H1 (cell line): ENCODE results near the gene ZNF423. TPM values are rescaled to one million over a fixed set of nuclear protein-coding genes. Genes with fewer than 3 reads are reported as not detected.

Experiments
- CTCF ChIA-PET: fragments of 300-600 bp; sonication (Branson Sonifier 250); formaldehyde crosslinking; loops from one replicate; lab custom pipeline; 2021; ENCODE audit not compliant: partially characterized antibody; lab: Charles Lee
- POLR2A ChIA-PET: fragments of 300-600 bp; sonication (Branson Sonifier 250); formaldehyde crosslinking; loops from one replicate; lab custom pipeline; 2021; ENCODE audit warnings: inconsistent platforms; ENCODE audit not compliant: partially characterized antibody; lab: Charles Lee
- DNase-seq, 2 experiments: peaks; one replicate each; pipeline versions ENCODE4 v3.0.0 to v3.0.0-alpha.2; 2010 to 2022; ENCODE audit warnings: low spot score in 2 of 2, low read depth in 1 of 2, mixed read lengths in 1 of 2
- FAIRE-seq: peaks from 2 replicates; lab custom pipeline; 2011; peaks lifted over from hg19 to GRCh38; lab: Jason Lieb, UNC
- H2AFZ ChIP-seq: 2 replicates; pipeline ENCODE4 v1.8.1; 2012; ENCODE audit warnings: low read length, inconsistent platforms
- H2AK5ac ChIP-seq: 2 replicates; pipeline ENCODE4 v1.6.1; 2013; ENCODE audit warnings: low read depth, low read length
- H2BK120ac ChIP-seq: replicated peaks from 2 replicates; pipeline ENCODE3; 2013; ENCODE audit warnings: low read depth, low read length, inconsistent platforms
- H2BK12ac ChIP-seq: 2 replicates; pipeline ENCODE4 v1.6.1; 2013; ENCODE audit warnings: low read depth, low read length
- H2BK15ac ChIP-seq: 2 replicates; pipeline ENCODE4 v1.6.1; 2013; ENCODE audit warnings: low read length
- H2BK20ac ChIP-seq: 2 replicates; pipeline ENCODE4 v1.6.1; 2013; ENCODE audit warnings: low read length
- H2BK5ac ChIP-seq: 2 replicates; pipeline ENCODE4 v1.6.1; 2013; ENCODE audit warnings: low read depth, low read length
- H3K14ac ChIP-seq: 2 replicates; pipeline ENCODE4 v1.6.1; 2013; ENCODE audit warnings: inconsistent platforms; ENCODE audit not compliant: insufficient read length
- H3K18ac ChIP-seq: 2 replicates; pipeline ENCODE4 v1.6.1; 2013; ENCODE audit warnings: low read length; ENCODE audit errors: extremely low read depth
- H3K23ac ChIP-seq: 2 replicates; pipeline ENCODE4 v1.6.1; 2013; ENCODE audit warnings: inconsistent platforms; ENCODE audit not compliant: insufficient read length
- H3K23me2 ChIP-seq: 2 replicates; pipeline ENCODE4 v1.6.1; 2013; ENCODE audit warnings: low read depth, low read length
- H3K27ac ChIP-seq: 2 replicates; pipeline ENCODE4 v1.6.1; 2011; ENCODE audit warnings: low read depth, low read length, inconsistent platforms
- H3K27me3 ChIP-seq, 4 experiments: replicated peaks in 1 of 4; 1 replicate in 1 of 4; 2 replicates in 3 of 4; pipeline versions ENCODE4 v1.6.1 to v1.8.1; 2011 to 2013; ENCODE audit warnings: low read length in 3 of 4, mild to moderate bottlenecking in 3 of 4, inconsistent platforms in 2 of 4, mixed read lengths in 2 of 4, moderate library complexity in 1 of 4; ENCODE audit not compliant: control insufficient read depth in 3 of 4, insufficient read depth in 3 of 4; ENCODE audit errors: extremely low read depth in 1 of 4
- H3K36me3 ChIP-seq, 4 experiments: 2 replicates each; pipeline versions ENCODE4 v1.6.1 to v1.8.1; 2011 to 2013; ENCODE audit warnings: mild to moderate bottlenecking in 4 of 4, low read length in 3 of 4, moderate library complexity in 2 of 4, control low read depth in 1 of 4, inconsistent platforms in 1 of 4; ENCODE audit not compliant: insufficient read depth in 4 of 4, control insufficient read depth in 2 of 4
- H3K4ac ChIP-seq: replicated peaks from 2 replicates; pipeline ENCODE3; 2013; ENCODE audit warnings: low read length, low read depth, mixed read lengths, inconsistent platforms; ENCODE audit not compliant: insufficient read length
- H3K4me1 ChIP-seq, 4 experiments: replicated peaks in 1 of 4; 1 replicate in 1 of 4; 2 replicates in 3 of 4; pipeline versions ENCODE4 v1.6.1 to v1.8.1; 2011 to 2013; ENCODE audit warnings: low read length in 3 of 4, inconsistent platforms in 2 of 4, mixed read lengths in 1 of 4; ENCODE audit not compliant: insufficient read depth in 4 of 4, control insufficient read depth in 3 of 4
- H3K4me2 ChIP-seq, 2 experiments: 2 replicates each; pipeline versions ENCODE4 v1.6.1 to v1.8.1; 2011 to 2013; ENCODE audit warnings: low read depth in 2 of 2, low read length in 2 of 2, control low read depth in 1 of 2, inconsistent platforms in 1 of 2, mild to moderate bottlenecking in 1 of 2; ENCODE audit not compliant: insufficient read depth in 1 of 2
- H3K4me3 ChIP-seq, 4 experiments: fragments of 200-600, 300-600 bp in 1 of 4; sonication (generic), shearing (Covaris generic), sonication (Bioruptor Twin) in 1 of 4; 2 replicates each; pipeline versions ENCODE4 v1.5.1 to v1.8.1; 2011 to 2016; ENCODE audit warnings: low read length in 4 of 4, low read depth in 3 of 4, control low read depth in 2 of 4, inconsistent platforms in 2 of 4, mild to moderate bottlenecking in 2 of 4, mixed read lengths in 1 of 4, moderate library complexity in 1 of 4; ENCODE audit not compliant: insufficient read depth in 2 of 4; ENCODE audit errors: extremely low read depth in 1 of 4
- H3K56ac ChIP-seq: replicated peaks from 2 replicates; pipeline ENCODE3; 2013; ENCODE audit warnings: low read depth, mild to moderate bottlenecking, mixed read lengths, low read length, inconsistent platforms; ENCODE audit not compliant: insufficient read length
- H3K79me1 ChIP-seq: 2 replicates; pipeline ENCODE4 v1.6.1; 2013; ENCODE audit warnings: low read depth, low read length, control low read depth
- H3K79me2 ChIP-seq, 2 experiments: 2 replicates each; pipeline versions ENCODE4 v1.6.1 to v1.8.1; 2012 to 2013; ENCODE audit warnings: low read length in 2 of 2, mild to moderate bottlenecking in 2 of 2, inconsistent platforms in 1 of 2; ENCODE audit not compliant: insufficient read depth in 2 of 2, control insufficient read depth in 1 of 2
- H3K9ac ChIP-seq, 4 experiments: replicated peaks in 1 of 4; 1 replicate in 1 of 4; 2 replicates in 3 of 4; pipeline versions ENCODE4 v1.6.1 to v1.8.1; 2011 to 2013; ENCODE audit warnings: low read depth in 3 of 4, low read length in 3 of 4, control low read depth in 2 of 4, mild to moderate bottlenecking in 2 of 4, moderate library complexity in 2 of 4, inconsistent platforms in 1 of 4; ENCODE audit errors: extremely low read depth in 1 of 4
- H3K9me3 ChIP-seq, 2 experiments: 2 replicates each; pipeline versions ENCODE4 v1.6.1 to v1.8.1; 2012 to 2013; ENCODE audit warnings: mild to moderate bottlenecking in 2 of 2, moderate library complexity in 2 of 2, control low read depth in 1 of 2, inconsistent platforms in 1 of 2, low read depth in 1 of 2, low read length in 1 of 2, mixed read lengths in 1 of 2; ENCODE audit not compliant: insufficient read depth in 2 of 2
- H4K20me1 ChIP-seq, 2 experiments: replicated peaks in 1 of 2; 2 replicates each; pipeline versions ENCODE3 to v1.8.1; 2011 to 2013; ENCODE audit warnings: inconsistent platforms in 2 of 2, low read length in 2 of 2, mild to moderate bottlenecking in 1 of 2; ENCODE audit not compliant: insufficient read depth in 2 of 2, control insufficient read depth in 1 of 2
- H4K5ac ChIP-seq: 2 replicates; pipeline ENCODE4 v1.6.1; 2013; ENCODE audit warnings: low read length, low read depth, mixed read lengths, inconsistent platforms; ENCODE audit not compliant: insufficient read length
- H4K8ac ChIP-seq: 2 replicates; pipeline ENCODE4 v1.8.0; 2013; ENCODE audit warnings: mild to moderate bottlenecking, moderate library complexity, low read length, inconsistent platforms; ENCODE audit not compliant: insufficient read depth; ENCODE audit errors: extremely low read depth
- H4K91ac ChIP-seq: replicated peaks from 2 replicates; pipeline ENCODE3; 2013; ENCODE audit warnings: low read length, mixed read lengths, inconsistent platforms; ENCODE audit not compliant: insufficient read length
- EP300 ChIP-seq, 2 experiments: IDR thresholded peaks; 1 replicate in 1 of 2; 2 replicates in 1 of 2; pipeline ENCODE4 v1.6.1; 2011 to 2012; ENCODE audit warnings: low read depth in 2 of 2, low read length in 2 of 2, mild to moderate bottlenecking in 2 of 2, borderline replicate concordance in 1 of 2, inconsistent platforms in 1 of 2, moderate library complexity in 1 of 2
- PHF8 ChIP-seq: fragments of 200-600 bp; sonication (generic); conservative IDR thresholded peaks from 2 replicates; pipeline ENCODE4 v1.7.1; 2012; ENCODE audit warnings: low read depth, mild to moderate bottlenecking, inconsistent platforms, low read length, moderate library complexity
- TAF1 ChIP-seq: IDR thresholded peaks from 2 replicates; pipeline ENCODE4 v1.6.1; 2011; ENCODE audit warnings: mild to moderate bottlenecking, low read depth, low read length
- WGBS, 2 experiments: shearing (Covaris generic) in 1 of 2; methylation state at CpG; one replicate each; pipeline versions ENCODE4 v1.1.6 to v1.1.7; 2013 to 2015; ENCODE audit warnings: low lambda C conversion rate in 2 of 2, mixed read lengths in 2 of 2, inconsistent platforms in 1 of 2, low coverage in 1 of 2, missing lambda C conversion rate in 1 of 2; ENCODE audit not compliant: insufficient replicate concordance in 2 of 2, insufficient coverage in 1 of 2, insufficient read length in 1 of 2; ENCODE audit errors: extremely low coverage in 1 of 2, missing lambda C conversion rate in 1 of 2; 5-methylcytosine and 5-hydroxymethylcytosine counted together
- long read RNA-seq, 2 experiments: library from RNA in 1 of 2; library from capped mRNA in 1 of 2; stranded (forward); transcript quantifications; one replicate each; pipeline ENCODE4 v2.0.0, GENCODE V29; 2021; ENCODE audit warnings: inconsistent platforms in 1 of 2
- polyA minus RNA-seq, 3 experiments: library from RNA; depleted of rRNA, polyadenylated mRNA; stranded (reverse); fragments of >200 nt; gene quantifications; 1 replicate in 2 of 3; 2 replicates in 1 of 3; pipeline ENCODE4 v1.2.3, GENCODE V29; 2011
- polyA plus RNA-seq, 7 experiments: library from polyadenylated mRNA; depleted of rRNA in 3 of 7; stranded (reverse) in 5 of 7; unstranded in 2 of 7; fragments of >200 nt in 5 of 7; fragments of 200-250 nt in 2 of 7; gene quantifications; 1 replicate in 5 of 7; 2 replicates in 1 of 7; 4 replicates in 1 of 7; pipeline versions ENCODE4 v1.2.1 to v1.2.3, GENCODE V29; 2011 to 2013; ENCODE audit warnings: missing spikeins in 2 of 7, mixed read lengths in 2 of 7
- total RNA-seq: library from RNA; stranded (reverse); fragmentation: NEBNext Ultra II Directional; extraction: Animal tissue kit (Norgen Biotek cat#: 25700); gene quantifications from 2 replicates; pipeline ENCODE4 v1.2.1, GENCODE V29; 2021

ZNF423 gene
- total RNA-seq, result 52.3 and 55.0 TPM in 2 replicates
- polyA plus RNA-seq (2011; rRNA removed), result 38.2 and 41.2 TPM in 2 replicates
- polyA plus RNA-seq (2011; cell fraction: cytosol; rRNA removed), result 21.9 TPM
- 39.6 TPM for polyA plus RNA-seq (2011; cell fraction: nucleus; rRNA removed)
- polyA plus RNA-seq (2012, experiment 1 of 2), result 39.6 to 51.6 TPM (median 48.3 TPM) in 4 replicates
- polyA plus RNA-seq (2012, experiment 2 of 2), result 33.1 TPM
- 24.8 TPM for polyA plus RNA-seq (2013, experiment 1 of 2)
- 27.0 TPM for polyA plus RNA-seq (2013, experiment 2 of 2)
- 47.8 and 68.0 TPM in 2 replicates for polyA minus RNA-seq (2011; rRNA and poly(A)+ RNA removed)
- 46.3 TPM for polyA minus RNA-seq (2011; cell fraction: cytosol; rRNA and poly(A)+ RNA removed)
- polyA minus RNA-seq (2011; cell fraction: nucleus; rRNA and poly(A)+ RNA removed), result 49.0 TPM
- long read RNA-seq, experiment 1, full-length matches to known transcripts, result 1 of 27 reads
- long read RNA-seq, experiment 1, partial matches to known transcripts, result 18 of 27 reads
- long read RNA-seq, experiment 1, other reads (novel, unspliced or antisense), result 8 of 27 reads
- long read RNA-seq, experiment 2, result 0 reads

- H2BK20ac ChIP-seq, result no peak within 1 kb of the TSS
- CTCF ChIA-PET, result interaction anchor here (2.1 to 8.8 kb wide), 2 partner anchors 15 to 18 kb away, joined by 12 to 126 read pairs; no protein-coding TSS in a partner anchor
- POLR2A ChIA-PET, result interaction anchor here (0.6 kb wide), 2 partner anchors 17 to 62 kb away, joined by 3 read pairs; no protein-coding TSS in a partner anchor
These were observed at the start of gene ZNF423 for GRCh38 chr16:49855822-49856671. Gene ZNF423, minus strand, starts transcription at chr16:49856112. Its CDS starts 338 bp downstream, at chr16:49855774.

More at GRCh38 chr16:49855822-49856671, at the start of gene ZNF423:
- Histone ChIP-seq H2AK5ac (no peak within 1 kb of the TSS), H3K27ac (peak within 1 kb of the TSS; percentile 46; the same call in 1 of the 2 replicates), H3K14ac (no peak within 1 kb of the TSS), H3K4me1 (peaks cover 13 to 28% (median 21%) of the 10 kb centered on the region in 4 experiments), H3K27me3 (peaks cover 0 to 28% (median 19%) of the 10 kb centered on the region in 4 experiments; a peak in 5 of 7 replicates), H2BK120ac (no peak within 1 kb of the TSS), H3K23me2 (peaks cover 19% of the 10 kb centered on the region; the same call in 1 of the 2 replicates), H2BK15ac (no peak within 1 kb of the TSS), H4K20me1 (peaks cover 11 to 13% of the 10 kb centered on the region in 2 experiments), H4K91ac (peak within 1 kb of the TSS; percentile 65), H3K9ac (peak within 1 kb of the TSS in 3 of 4 experiments; percentile 38 to 78 (median 53); a peak in 5 of 7 replicates), H3K9me3 (no peaks in the 10 kb centered on the region), H2BK5ac (peak within 1 kb of the TSS; percentile 52; the same call in 1 of the 2 replicates), H3K4me2 (peak within 1 kb of the TSS; percentile 65 to 79), H3K79me1 (peaks cover 5% of the 10 kb centered on the region; the same call in 1 of the 2 replicates), H3K4me3 (peak within 1 kb of the TSS; percentile 59 to 85 (median 67)), H3K79me2 (peaks cover 10 to 37% of the 10 kb centered on the region in 2 experiments), H3K23ac (no peak within 1 kb of the TSS), H2AFZ (no peak within 1 kb of the TSS), H3K18ac (peak within 1 kb of the TSS; percentile 48), H3K36me3 (no peaks in the 10 kb centered on the region), H4K5ac (peak within 1 kb of the TSS; percentile 85), H4K8ac (no peak within 1 kb of the TSS; the same call in 1 of the 2 replicates), H2BK12ac (no peak within 1 kb of the TSS), H3K4ac (no peak within 1 kb of the TSS), H3K56ac (peak within 1 kb of the TSS; percentile 86)
- TF ChIP-seq TAF1, result peak; percentile 19; the same call in 1 of the 2 replicates
- no peak for TF ChIP-seq EP300 (IDR thresholded peaks at IDR 0.05; ENCODE audit: borderline replicate concordance in 1 of 2, low read depth in 2 of 2, low read length in 2 of 2)
- TF ChIP-seq PHF8, result 0 out of 2 replicates have a peak, but pooled peaks have one; percentile 0
- no peak for FAIRE-seq
- DNase-seq, result no peak
- 0% methylated on average over 10 of the region's 70 CpGs; no CpG with 5 or more reads in 1 of the 2 experiments for WGBS, 2 experiments
